Lower lobe of right lung (tissue), 2 donors: ENCODE measurements around the gene AFG1L. TPM values are rescaled to one million over a fixed set of nuclear protein-coding genes. Genes with fewer than 3 reads are reported as not detected.
"Not testable (repeated sequence)": the region's sequence is repeated elsewhere in the genome, so short reads cannot be mapped to it uniquely, and the experiment has no call there.

Experiments
- ATAC-seq, 2 donors: fragments of 200-7000 bp; cut with Tn5 transposase; one replicate each; pipeline ENCODE4 v1.9.1; 2020 to 2022; ENCODE audit warnings: mild to moderate bottlenecking in 2 of 2, moderate library complexity in 2 of 2
- DNase-seq: peaks from one replicate; pipeline ENCODE4 v3.0.0-alpha.2; 2020
- H3K27ac ChIP-seq: fragments of 200-600 bp; one replicate; pipeline ENCODE4 v1.8.0; 2022
- H3K27me3 ChIP-seq: fragments of 200-600 bp; one replicate; pipeline ENCODE4 v1.8.0; 2022; ENCODE audit warnings: low read depth
- H3K36me3 ChIP-seq: fragments of 200-600 bp; one replicate; pipeline ENCODE4 v1.8.0; 2022; ENCODE audit warnings: mild to moderate bottlenecking
- H3K4me1 ChIP-seq: fragments of 200-600 bp; one replicate; pipeline ENCODE4 v1.8.0; 2022
- H3K4me3 ChIP-seq: fragments of 200-600 bp; one replicate; pipeline ENCODE4 v1.8.0; 2022; ENCODE audit warnings: mild to moderate bottlenecking
- H3K9me3 ChIP-seq: fragments of 200-600 bp; one replicate; pipeline ENCODE4 v1.8.0; 2022
- CTCF ChIP-seq: fragments of 200-600 bp; IDR thresholded peaks from one replicate; pipeline ENCODE4 v1.8.0; 2022; ENCODE audit warnings: antibody characterized with exemption, mild to moderate bottlenecking
- intact Hi-C: fragments of 100-400 bp; cut with DNase I; formaldehyde crosslinking; loops from one replicate; pipeline ENCODE4 v1.11.0; 2022
- total RNA-seq: library from RNA; stranded (reverse); fragmentation: NEBNext Ultra II Directional; extraction: Animal tissue kit (Norgen Biotek cat#: 25700); gene quantifications from one replicate; pipeline ENCODE4 v1.2.1, GENCODE V29; 2021
- donor health status: DM: no; HTN: yes; CAD: no; lungs with severe emphysema.

Gene AFG1L
- total RNA-seq, 1 donor from 2014 or later: 7.4 TPM

- DNase-seq (no peak), ATAC-seq (no peak)
- intact Hi-C loops: no loop called here
- peaks cover 10% of the 10 kb centered on the region for H3K4me1 ChIP-seq
- no peaks in the 10 kb centered on the region for H3K27me3 ChIP-seq
- peak overlapping the region; percentile 76 for H3K4me3 ChIP-seq
- no peaks in the 10 kb centered on the region for H3K36me3 ChIP-seq
- H3K27ac ChIP-seq: peak overlapping the region; percentile 93
- H3K9me3 ChIP-seq: no peaks in the 10 kb centered on the region
- TF ChIP-seq CTCF: no peak
Observed at GRCh38 chr6:108293527-108294296, 1.1 kb upstream of the AFG1L start.

GRCh38 chr6:108294297-108294726, 542 bp upstream of the AFG1L start:
- intact Hi-C loops: no loop called here
- Histone ChIP-seq H3K36me3 (no peaks in the 10 kb centered on the region), H3K9me3 (no peaks in the 10 kb centered on the region), H3K4me3 (peak overlapping the region; percentile 76), H3K27ac (peak overlapping the region; percentile 93), H3K4me1 (peaks cover 10% of the 10 kb centered on the region), H3K27me3 (no peaks in the 10 kb centered on the region)
- no peak for TF ChIP-seq CTCF
- peak in 1 of 2 donors; percentile 4 for ATAC-seq
- DNase-seq: no peak

GRCh38 chr6:108295676-108296075, 822 bp downstream of the AFG1L start:
- no peak for ATAC-seq
- Histone ChIP-seq H3K4me3 (peak overlapping the region; percentile 76), H3K27me3 (no peaks in the 10 kb centered on the region), H3K27ac (peak overlapping the region; percentile 93), H3K9me3 (no peaks in the 10 kb centered on the region), H3K4me1 (peaks cover 10% of the 10 kb centered on the region), H3K36me3 (no peaks in the 10 kb centered on the region)
- no peak for TF ChIP-seq CTCF
- DNase-seq: no peak
- intact Hi-C loops: no loop called here

GRCh38 chr6:108302386-108302785, 7.5 kb downstream of the AFG1L start:
- Histone ChIP-seq H3K4me1 (no peaks in the 10 kb centered on the region), H3K27me3 (no peaks in the 10 kb centered on the region), H3K27ac (no peak overlapping the region), H3K36me3 (no peaks in the 10 kb centered on the region), H3K4me3 (no peak overlapping the region), H3K9me3 (no peaks in the 10 kb centered on the region)
- DNase-seq (no peak), ATAC-seq (no peak)
- intact Hi-C loops: no loop called here
- no peak for TF ChIP-seq CTCF

- H3K36me3 ChIP-seq: no peaks in the 10 kb centered on the region
- intact Hi-C loops: no loop called here
- no peaks in the 10 kb centered on the region for H3K27me3 ChIP-seq
- no peak for DNase-seq
- H3K9me3 ChIP-seq: no peaks in the 10 kb centered on the region
- no peak overlapping the region for H3K4me3 ChIP-seq
- TF ChIP-seq CTCF: no peak
- no peak overlapping the region for H3K27ac ChIP-seq
- no peak for ATAC-seq
- H3K4me1 ChIP-seq: no peaks in the 10 kb centered on the region
Observed at GRCh38 chr6:108304646-108305045, 9.8 kb downstream of the AFG1L start.

GRCh38 chr6:108308641-108309040, 13.8 kb downstream of the AFG1L start:
- H3K27me3 ChIP-seq, H3K27ac ChIP-seq, H3K9me3 ChIP-seq, DNase-seq, intact Hi-C loops, H3K4me1 ChIP-seq, H3K36me3 ChIP-seq, ATAC-seq, H3K4me3 ChIP-seq: not testable (repeated sequence)
